ENCODE measurements around the gene CAPN3.

DNA sequence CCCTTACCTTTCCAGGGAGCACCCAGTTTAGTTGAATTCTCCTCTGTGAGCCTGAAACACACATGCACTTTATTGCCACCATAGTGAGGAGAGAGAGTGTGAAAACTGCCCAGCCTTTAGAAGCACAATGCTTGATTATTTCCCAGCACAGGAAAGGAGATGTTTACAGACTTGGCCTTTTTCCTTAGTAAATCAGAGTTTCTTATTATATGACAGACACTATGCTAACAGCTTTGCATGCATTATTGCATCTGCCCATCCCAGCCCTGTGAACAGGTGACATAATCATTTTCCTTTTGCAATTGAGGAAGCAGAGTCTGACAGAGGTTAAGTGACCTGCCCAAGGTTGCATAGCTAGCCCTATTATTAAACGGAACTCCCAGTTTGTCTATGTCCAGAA lies 36.5 kb downstream of the CAPN3 start:
- TF ChIP-seq, protein P1, sequence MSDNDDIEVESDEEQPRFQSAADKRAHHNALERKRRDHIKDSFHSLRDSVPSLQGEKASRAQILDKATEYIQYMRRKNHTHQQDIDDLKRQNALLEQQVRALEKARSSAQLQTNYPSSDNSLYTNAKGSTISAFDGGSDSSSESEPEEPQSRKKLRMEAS (IDR thresholded peaks at IDR 0.05) = no peak
- TF ChIP-seq TEAD4 (IDR thresholded peaks at IDR 0.05) (no peak), YY1 (IDR thresholded peaks at IDR 0.05; ENCODE audit: low read depth) (no peak)

All from Ishikawa (cell line).